Cardiac muscle cell (in vitro differentiated cells and primary cell): ENCODE measurements around the gene SKP1. TPM values are rescaled to one million over a fixed set of nuclear protein-coding genes. Genes with fewer than 3 reads are reported as not detected.

Experiments
- DNase-seq, 2 donors: peaks; one replicate each; pipeline versions ENCODE4 v3.0.0 to v3.0.0-alpha.2; 2010 to 2017; ENCODE audit warnings: low read depth in 1 of 2, low spot score in 1 of 2
- H3K27ac ChIP-seq: fragments of 200-600 bp; sonication (generic); 2 replicates; pipeline ENCODE4 v1.5.1; 2016
- H3K27me3 ChIP-seq: fragments of 200-600 bp; sonication (generic); 2 replicates; pipeline ENCODE4 v1.6.0; 2016; ENCODE audit warnings: control low read depth
- H3K36me3 ChIP-seq: fragments of 200-600 bp; sonication (generic); 2 replicates; pipeline ENCODE4 v1.5.1; 2016; ENCODE audit warnings: control low read depth
- H3K4me1 ChIP-seq: fragments of 200-600 bp; sonication (generic); 2 replicates; pipeline ENCODE4 v1.8.1; 2017; ENCODE audit warnings: low read depth, mild to moderate bottlenecking, mixed run types
- H3K4me3 ChIP-seq: fragments of 200-600 bp; sonication (generic); 2 replicates; pipeline ENCODE4 v1.5.1; 2016; ENCODE audit warnings: mild to moderate bottlenecking
- H3K9me3 ChIP-seq: fragments of 200-600 bp; sonication (generic); 2 replicates; pipeline ENCODE4 v1.5.1; 2017; ENCODE audit warnings: low read depth, mild to moderate bottlenecking, control low read depth
- CTCF ChIP-seq: IDR thresholded peaks from 2 replicates; pipeline ENCODE4 v1.5.1; 2012; ENCODE audit warnings: low read depth, mild to moderate bottlenecking, low read length
- polyA plus RNA-seq: library from polyadenylated mRNA; unstranded; fragments of >200 nt; fragmentation: Nextera tagmentation; extraction: Ambion mirVana; gene quantifications from 2 replicates; pipeline ENCODE4 v1.2.1, GENCODE V29; 2016
- total RNA-seq: library from RNA; depleted of rRNA; stranded (reverse); fragments of >200 nt; gene quantifications from 2 replicates; pipeline ENCODE4 v1.2.3, GENCODE V29; 2016

Gene SKP1
- total and polyA plus RNA-seq, 2 experiments from 2014 or later: 301 to 1,444 TPM

DNA sequence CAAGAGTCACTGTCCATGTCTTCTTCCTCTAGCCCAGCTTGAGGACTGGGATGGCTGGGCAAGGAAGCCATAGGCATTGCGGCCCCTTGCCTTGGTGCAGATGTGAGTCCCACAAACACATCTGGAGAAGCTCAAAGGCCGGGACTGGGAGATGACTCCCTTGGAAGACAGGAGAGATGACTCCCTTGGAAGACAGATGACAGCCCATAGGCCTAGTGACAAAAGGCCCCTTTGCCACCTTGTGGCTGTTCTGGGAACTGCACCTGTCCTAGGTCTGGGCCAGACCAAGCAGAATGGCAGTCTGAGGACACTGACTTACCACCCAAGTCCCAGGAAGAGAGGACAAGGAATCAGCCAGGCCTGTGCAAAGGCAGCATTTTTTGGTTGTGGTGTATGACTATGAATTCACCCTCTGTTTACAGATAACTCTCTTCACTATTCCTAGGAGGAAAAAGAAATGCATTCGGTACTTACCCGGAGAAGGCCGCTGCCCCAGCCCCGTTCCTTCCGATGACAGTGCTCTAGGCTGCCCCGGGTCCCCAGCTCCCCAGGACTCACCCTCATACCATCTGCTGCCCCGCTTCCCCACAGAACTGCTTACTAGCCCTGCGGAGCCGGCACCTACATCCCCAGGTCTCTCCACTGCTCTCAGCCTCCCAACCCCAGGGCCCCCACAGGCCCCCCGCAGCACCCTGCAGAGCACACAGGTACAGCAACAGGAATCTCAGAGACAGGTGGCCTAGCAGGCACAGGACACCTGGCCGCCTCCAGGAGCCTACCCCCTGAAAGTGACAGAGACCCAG is 30.8 kb downstream of the SKP1 start:
- TF ChIP-seq CTCF: peak; percentile 86
- Histone ChIP-seq H3K27ac (peak overlapping the region; percentile 51), H3K4me3 (no peak overlapping the region), H3K9me3 (no peaks in the 10 kb centered on the region), H3K36me3 (peaks cover 19% of the 10 kb centered on the region), H3K27me3 (no peaks in the 10 kb centered on the region), H3K4me1 (no peaks in the 10 kb centered on the region)
- DNase-seq: peak; percentile 71 to 81

- TF ChIP-seq CTCF: no peak
- no peaks in the 10 kb centered on the region for H3K4me1 ChIP-seq
- peaks cover 13% of the 10 kb centered on the region for H3K36me3 ChIP-seq
- DNase-seq: no peak
- H3K9me3 ChIP-seq: no peaks in the 10 kb centered on the region
- no peak overlapping the region for H3K4me3 ChIP-seq
- no peak overlapping the region for H3K27ac ChIP-seq
- H3K27me3 ChIP-seq: no peaks in the 10 kb centered on the region
Measured at GRCh38 chr5:134145041-134145757, 31.6 kb downstream of the SKP1 start.

- no peaks in the 10 kb centered on the region for H3K4me1 ChIP-seq
- no peak for DNase-seq
- no peak overlapping the region for H3K27ac ChIP-seq
- peaks cover 12% of the 10 kb centered on the region for H3K36me3 ChIP-seq
- no peak overlapping the region for H3K4me3 ChIP-seq
- no peaks in the 10 kb centered on the region for H3K27me3 ChIP-seq
- H3K9me3 ChIP-seq: no peaks in the 10 kb centered on the region
- TF ChIP-seq CTCF: no peak
Measured at GRCh38 chr5:134143944-134144941, 32.5 kb downstream of the SKP1 start.

DNA sequence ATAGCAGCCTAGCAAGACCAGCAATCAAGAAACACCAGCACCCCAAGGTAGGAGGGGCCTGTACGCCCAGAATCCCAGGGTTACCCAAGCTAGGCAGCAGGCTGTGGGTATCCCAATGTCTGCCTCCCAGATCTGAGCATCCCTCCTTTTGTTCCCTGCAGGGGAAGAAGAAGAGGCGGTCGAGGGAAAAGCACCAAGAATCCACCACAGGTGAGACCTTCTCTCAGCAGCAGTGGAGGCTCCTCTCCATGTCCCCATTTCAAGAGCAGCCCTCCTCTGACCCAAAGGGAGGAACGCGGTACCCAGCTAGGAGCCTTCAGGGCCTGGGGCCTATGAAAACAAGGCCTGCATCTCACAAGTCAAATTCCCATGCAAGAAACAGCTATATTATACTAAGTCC is 33.3 kb downstream of the SKP1 start:
- Histone ChIP-seq H3K9me3 (no peaks in the 10 kb centered on the region), H3K4me1 (no peaks in the 10 kb centered on the region), H3K27ac (no peak overlapping the region), H3K4me3 (no peak overlapping the region), H3K27me3 (no peaks in the 10 kb centered on the region), H3K36me3 (peaks cover 6% of the 10 kb centered on the region)
- no peak for TF ChIP-seq CTCF
- no peak for DNase-seq

DNA sequence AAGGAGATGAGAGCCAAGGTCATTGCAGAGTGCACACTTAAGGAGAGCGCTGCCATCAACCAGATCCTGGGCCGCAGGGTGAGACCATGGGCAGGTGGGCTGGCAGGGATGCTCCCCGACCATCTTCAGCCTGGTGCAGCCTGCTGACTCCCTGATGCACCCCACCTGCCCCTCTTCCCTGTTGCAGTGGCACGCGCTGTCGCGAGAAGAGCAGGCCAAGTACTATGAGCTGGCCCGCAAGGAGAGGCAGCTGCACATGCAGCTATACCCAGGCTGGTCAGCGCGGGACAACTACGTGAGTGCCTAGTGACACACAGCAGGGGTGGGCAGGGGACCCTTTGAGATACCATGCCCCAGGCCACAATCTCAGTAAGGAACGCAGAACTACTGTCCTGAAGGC is 33.9 kb downstream of the SKP1 start:
- no peak for TF ChIP-seq CTCF
- no peak overlapping the region for H3K4me3 ChIP-seq
- no peaks in the 10 kb centered on the region for H3K27me3 ChIP-seq
- H3K36me3 ChIP-seq: peaks cover 6% of the 10 kb centered on the region
- no peak overlapping the region for H3K27ac ChIP-seq
- no peaks in the 10 kb centered on the region for H3K4me1 ChIP-seq
- no peak for DNase-seq
- H3K9me3 ChIP-seq: no peaks in the 10 kb centered on the region
